Measurements from ENCODE around the gene LAMB4.

DNA sequence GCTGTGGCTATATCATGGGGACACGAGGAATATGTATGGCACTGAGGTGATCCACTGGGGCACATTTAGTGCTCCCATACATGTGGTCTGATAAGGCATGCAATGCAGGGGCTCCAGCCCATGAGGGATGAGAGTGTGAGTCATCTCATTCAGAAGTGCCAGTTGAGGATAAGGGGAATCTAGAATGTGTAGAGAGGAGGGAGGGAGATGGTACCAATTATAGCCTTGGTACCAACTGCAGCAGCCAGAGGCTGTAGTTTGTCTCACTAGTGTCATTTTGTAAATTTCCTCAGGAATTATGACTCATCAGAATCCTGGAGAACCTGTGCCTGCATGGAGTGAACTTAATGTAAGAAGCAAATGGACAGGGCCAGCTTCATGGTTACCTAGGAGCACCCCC is 46.2 kb downstream of the LAMB4 start:
- TF ChIP-seq, protein P1, sequence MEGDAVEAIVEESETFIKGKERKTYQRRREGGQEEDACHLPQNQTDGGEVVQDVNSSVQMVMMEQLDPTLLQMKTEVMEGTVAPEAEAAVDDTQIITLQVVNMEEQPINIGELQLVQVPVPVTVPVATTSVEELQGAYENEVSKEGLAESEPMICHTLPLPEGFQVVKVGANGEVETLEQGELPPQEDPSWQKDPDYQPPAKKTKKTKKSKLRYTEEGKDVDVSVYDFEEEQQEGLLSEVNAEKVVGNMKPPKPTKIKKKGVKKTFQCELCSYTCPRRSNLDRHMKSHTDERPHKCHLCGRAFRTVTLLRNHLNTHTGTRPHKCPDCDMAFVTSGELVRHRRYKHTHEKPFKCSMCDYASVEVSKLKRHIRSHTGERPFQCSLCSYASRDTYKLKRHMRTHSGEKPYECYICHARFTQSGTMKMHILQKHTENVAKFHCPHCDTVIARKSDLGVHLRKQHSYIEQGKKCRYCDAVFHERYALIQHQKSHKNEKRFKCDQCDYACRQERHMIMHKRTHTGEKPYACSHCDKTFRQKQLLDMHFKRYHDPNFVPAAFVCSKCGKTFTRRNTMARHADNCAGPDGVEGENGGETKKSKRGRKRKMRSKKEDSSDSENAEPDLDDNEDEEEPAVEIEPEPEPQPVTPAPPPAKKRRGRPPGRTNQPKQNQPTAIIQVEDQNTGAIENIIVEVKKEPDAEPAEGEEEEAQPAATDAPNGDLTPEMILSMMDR (IDR thresholded peaks at IDR 0.05; ENCODE audit: low read depth, low read length, poor library complexity, severe bottlenecking): no peak
- no peak for TF ChIP-seq EZH2phosphoT487 (IDR thresholded peaks at IDR 0.05; ENCODE audit: borderline replicate concordance, low read length)
